HUES6 (cell line): ENCODE data around the gene SHMT1.
"Not testable (repeated sequence)": the region's sequence is repeated elsewhere in the genome, so short reads cannot be mapped to it uniquely, and the experiment has no call there.

Experiments
- H3K27ac ChIP-seq: 2 replicates; pipeline ENCODE4 v1.7.0; 2013; ENCODE audit warnings: low read depth, mild to moderate bottlenecking, low read length, inconsistent platforms
- H3K27me3 ChIP-seq: 2 replicates; pipeline ENCODE4 v1.6.1; 2013; ENCODE audit warnings: low read length; ENCODE audit not compliant: control insufficient read depth, insufficient read depth
- H3K36me3 ChIP-seq: 2 replicates; pipeline ENCODE4 v1.6.1; 2013; ENCODE audit warnings: low read length; ENCODE audit not compliant: control insufficient read depth, insufficient read depth
- H3K4me1 ChIP-seq: 2 replicates; pipeline ENCODE4 v1.6.1; 2013; ENCODE audit warnings: low read length; ENCODE audit not compliant: control insufficient read depth, insufficient read depth
- H3K4me3 ChIP-seq: 2 replicates; pipeline ENCODE4 v1.5.1; 2013; ENCODE audit warnings: low read depth, low read length
- H3K9ac ChIP-seq: one replicate; pipeline ENCODE4 v1.6.1; 2013; ENCODE audit warnings: mild to moderate bottlenecking, low read length
- H3K9me3 ChIP-seq: 2 replicates; pipeline ENCODE4 v1.6.1; 2013; ENCODE audit warnings: low read depth, low read length; ENCODE audit not compliant: control insufficient read depth, insufficient read depth

Gene SHMT1

GRCh38 chr17:18363101-18364049 lies at the start of gene SHMT1:
Gene SHMT1 (minus strand): TSS chr17:18363550. CDS start chr17:18355981, 7,569 bp downstream.
- peaks cover 3% of the 10 kb centered on the region; the same call in 1 of the 2 replicates for H3K4me1 ChIP-seq
- no peaks in the 10 kb centered on the region for H3K9me3 ChIP-seq
- peaks cover 18% of the 10 kb centered on the region for H3K36me3 ChIP-seq
- H3K9ac ChIP-seq: peak within 1 kb of the TSS; percentile 84
- no peaks in the 10 kb centered on the region for H3K27me3 ChIP-seq
- peak within 1 kb of the TSS; percentile 97 for H3K4me3 ChIP-seq
- H3K27ac ChIP-seq: peak within 1 kb of the TSS; percentile 85; the same call in 1 of the 2 replicates

DNA sequence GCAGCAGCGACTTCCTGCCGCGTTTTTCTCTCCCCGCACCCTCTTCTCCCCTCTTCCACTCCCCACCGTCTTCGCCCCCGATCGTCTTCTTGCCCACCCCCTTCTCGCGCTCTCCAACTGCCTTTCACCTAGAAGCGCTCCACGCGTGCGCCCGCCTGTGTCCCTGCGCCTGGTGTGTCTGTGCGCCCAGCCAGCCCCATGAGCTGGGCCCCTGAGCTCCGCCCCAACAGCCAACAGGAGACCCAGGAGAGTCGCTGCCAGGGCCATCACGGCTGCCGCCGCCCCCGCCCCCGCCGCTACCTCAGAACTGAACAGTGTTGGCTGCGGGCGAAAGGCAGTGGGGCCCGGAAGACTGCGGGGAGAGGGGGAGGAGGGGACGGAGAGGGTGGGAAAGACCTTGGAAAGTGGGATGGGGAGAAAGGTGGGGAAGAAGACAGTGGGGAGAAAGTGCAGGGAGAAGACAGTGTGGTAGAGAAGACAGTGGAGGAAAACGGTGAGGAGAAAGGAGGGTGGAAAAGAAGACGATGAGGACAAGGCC lies 48.7 kb upstream of the SHMT1 start:
- H3K9ac ChIP-seq, H3K4me3 ChIP-seq, H3K4me1 ChIP-seq, H3K9me3 ChIP-seq, H3K27me3 ChIP-seq, H3K36me3 ChIP-seq: not testable (repeated sequence)
- peak overlapping the region; percentile 90; the same call in 1 of the 2 replicates for H3K27ac ChIP-seq

DNA sequence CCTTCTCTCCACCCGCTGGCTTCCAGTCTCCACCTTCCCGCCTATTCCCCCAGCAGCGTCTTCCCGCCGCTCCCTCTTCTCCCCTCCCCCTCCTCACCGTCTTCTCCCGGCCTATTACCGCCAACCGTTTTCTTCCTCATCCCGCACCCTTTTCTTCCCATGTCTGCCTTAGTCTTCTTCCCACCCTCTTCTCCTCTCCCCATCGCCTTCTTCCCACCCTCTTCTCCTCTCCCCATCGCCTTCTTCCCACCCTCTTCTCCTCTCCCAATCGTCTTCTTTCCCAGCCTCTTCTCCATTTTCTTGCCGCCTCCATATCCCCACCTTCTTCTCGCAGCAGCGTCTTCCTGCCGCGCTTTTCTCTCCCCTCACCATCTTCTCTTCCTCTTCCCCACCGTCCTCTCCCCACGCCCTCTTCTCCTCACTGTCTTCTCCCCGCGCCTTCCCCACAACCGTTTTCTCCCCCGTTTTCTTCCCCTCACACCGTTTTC lies 48.1 kb upstream of the SHMT1 start:
- Histone ChIP-seq H3K27ac (peak overlapping the region; percentile 90; the same call in 1 of the 2 replicates), H3K4me3 (peak overlapping the region; percentile 84), H3K9ac (peak overlapping the region; percentile 97)
- not testable (repeated sequence) for H3K36me3 ChIP-seq, H3K9me3 ChIP-seq, H3K27me3 ChIP-seq, H3K4me1 ChIP-seq

- not testable (repeated sequence) for H3K27me3 ChIP-seq, H3K9me3 ChIP-seq, H3K4me1 ChIP-seq, H3K36me3 ChIP-seq, H3K27ac ChIP-seq
- H3K4me3 ChIP-seq: peak overlapping the region; percentile 84
- peak overlapping the region; percentile 97 for H3K9ac ChIP-seq
Observed at GRCh38 chr17:18410736-18411135, 47.4 kb upstream of the SHMT1 start.

DNA sequence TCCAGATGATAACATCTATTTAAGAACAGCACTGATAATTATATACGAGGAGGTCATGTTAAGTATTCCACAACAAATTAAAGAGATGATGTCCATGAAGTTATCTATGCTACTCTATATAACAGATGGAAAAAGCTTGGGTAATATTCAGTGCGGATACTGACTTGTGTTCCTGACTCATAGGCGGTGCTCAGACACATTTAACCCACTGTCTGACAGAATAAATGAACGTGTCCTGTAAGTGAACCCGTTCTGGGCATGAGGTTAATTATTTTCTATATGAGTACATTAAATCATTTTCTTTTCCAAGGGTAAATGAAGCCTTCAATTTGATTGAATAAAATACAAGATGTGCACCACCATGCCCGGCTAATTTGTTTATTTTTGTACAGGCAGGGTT lies 46.0 kb upstream of the SHMT1 start:
- not testable (repeated sequence) for H3K27me3 ChIP-seq, H3K4me3 ChIP-seq, H3K4me1 ChIP-seq

DNA sequence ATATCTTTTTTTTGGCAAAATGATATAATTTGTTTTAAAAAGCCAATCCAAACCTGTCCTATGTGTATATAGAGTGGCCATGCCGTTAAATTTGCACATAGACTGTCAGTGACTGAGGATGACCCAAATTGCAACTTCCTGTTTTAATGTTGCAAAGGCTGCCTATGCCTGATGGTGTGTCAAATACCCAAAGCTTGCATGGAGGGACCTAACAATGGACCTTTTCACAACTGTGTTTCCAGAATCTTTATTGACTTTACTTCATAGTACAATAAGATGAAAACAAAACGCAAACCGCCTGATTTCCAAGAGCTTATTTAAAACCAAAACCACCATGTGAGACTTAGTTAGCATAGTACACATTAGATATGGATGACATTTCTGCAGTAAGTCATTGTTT lies 45.6 kb upstream of the SHMT1 start:
- H3K9me3 ChIP-seq, H3K4me1 ChIP-seq, H3K27me3 ChIP-seq, H3K27ac ChIP-seq, H3K36me3 ChIP-seq, H3K4me3 ChIP-seq, H3K9ac ChIP-seq: not testable (repeated sequence)

More for the DNA sequence above, 46.0 kb upstream of the SHMT1 start:
- H3K9ac ChIP-seq, H3K27ac ChIP-seq, H3K36me3 ChIP-seq, H3K9me3 ChIP-seq: not testable (repeated sequence)

GRCh38 chr17:18403604-18404003 lies 40.3 kb upstream of the SHMT1 start:
- H3K36me3 ChIP-seq, H3K9ac ChIP-seq, H3K9me3 ChIP-seq, H3K27ac ChIP-seq, H3K4me3 ChIP-seq, H3K27me3 ChIP-seq, H3K4me1 ChIP-seq: not testable (repeated sequence)

GRCh38 chr17:18403166-18403565 lies 39.8 kb upstream of the SHMT1 start:
- H3K9me3 ChIP-seq, H3K27ac ChIP-seq, H3K36me3 ChIP-seq, H3K4me3 ChIP-seq, H3K9ac ChIP-seq, H3K4me1 ChIP-seq, H3K27me3 ChIP-seq: not testable (repeated sequence)

GRCh38 chr17:18401872-18402590 lies 38.7 kb upstream of the SHMT1 start:
- not testable (repeated sequence) for H3K4me3 ChIP-seq, H3K9ac ChIP-seq, H3K9me3 ChIP-seq, H3K4me1 ChIP-seq, H3K27ac ChIP-seq, H3K36me3 ChIP-seq, H3K27me3 ChIP-seq

DNA sequence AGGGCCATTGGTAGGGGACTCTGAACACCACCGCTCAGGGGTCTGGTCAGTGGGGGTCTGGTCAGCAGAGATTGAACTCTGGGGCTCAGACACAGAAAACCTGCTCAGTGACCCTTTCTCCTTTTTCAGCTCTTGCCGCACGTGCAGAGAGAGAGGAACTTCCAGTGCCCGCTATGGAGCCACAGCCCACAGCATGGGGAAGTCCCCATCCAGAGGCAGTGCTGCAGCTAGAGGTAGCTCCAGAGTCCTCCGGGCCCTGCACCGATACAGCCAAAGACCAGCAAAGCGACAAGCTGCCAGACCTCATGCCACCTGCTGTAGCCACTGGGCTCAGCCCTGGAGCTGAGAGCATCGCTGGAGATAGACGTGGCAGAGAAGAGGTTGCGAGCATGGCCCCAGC lies 25.4 kb upstream of the SHMT1 start:
- not testable (repeated sequence) for H3K4me1 ChIP-seq, H3K9me3 ChIP-seq, H3K9ac ChIP-seq, H3K36me3 ChIP-seq, H3K27me3 ChIP-seq, H3K4me3 ChIP-seq, H3K27ac ChIP-seq

DNA sequence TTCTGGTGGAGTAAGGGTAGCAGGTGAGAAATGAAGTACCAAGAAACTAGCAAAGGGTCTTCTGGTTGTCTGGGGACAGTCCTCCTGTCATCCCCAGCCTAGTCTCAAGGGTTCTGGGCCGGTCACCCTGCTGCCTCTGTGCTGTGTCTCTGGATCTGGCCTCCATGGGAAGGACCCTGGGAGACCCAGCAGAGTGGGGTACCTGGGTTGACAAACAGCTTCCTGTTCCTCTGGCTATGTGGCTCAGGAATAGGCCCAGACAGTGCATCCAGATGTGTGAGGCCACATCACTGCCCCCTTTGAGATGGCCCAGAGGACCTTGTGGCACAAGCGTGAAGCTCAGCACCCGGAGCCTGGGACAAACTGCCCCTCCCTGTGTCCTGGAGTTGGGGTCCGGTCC lies 24.9 kb upstream of the SHMT1 start:
- not testable (repeated sequence) for H3K27ac ChIP-seq, H3K9me3 ChIP-seq, H3K4me3 ChIP-seq, H3K36me3 ChIP-seq, H3K4me1 ChIP-seq, H3K27me3 ChIP-seq, H3K9ac ChIP-seq
